ENCODE results near the gene LYRM7. TPM values are rescaled to one million over a fixed set of nuclear protein-coding genes. Genes with fewer than 3 reads are reported as not detected.
"Not testable (repeated sequence)": the region's sequence is repeated elsewhere in the genome, so short reads cannot be mapped to it uniquely, and the experiment has no call there.

The LYRM7 gene
- 2.8 and 5.2 TPM in 2 replicates for total RNA-seq (2014; rRNA removed; shearing (Covaris generic))

GRCh38 chr5:131170540-131171275 is at the start of gene LYRM7:
LYRM7 (plus strand) TSS chr5:131170944; CDS start chr5:131171021, 77 bp downstream.
- in situ Hi-C loops (cut with HindIII; ENCODE audit: low sequenced_read_pairs), result no loop called here
- peak; percentile 100 for DNase-seq (ENCODE audit: low spot score)

- in situ Hi-C loops (cut with HindIII; ENCODE audit: low sequenced_read_pairs); DNase-seq (ENCODE audit: low spot score): not testable (repeated sequence)
Observed at GRCh38 chr5:131127244-131127643, 43.5 kb upstream of the LYRM7 start.

- no peak for DNase-seq (ENCODE audit: low spot score)
- in situ Hi-C loops (cut with HindIII; ENCODE audit: low sequenced_read_pairs), result no loop called here
Observed at GRCh38 chr5:131129306-131129705, 41.4 kb upstream of the LYRM7 start.

GRCh38 chr5:131133091-131133490 is 37.7 kb upstream of the LYRM7 start:
- DNase-seq (ENCODE audit: low spot score); in situ Hi-C loops (cut with HindIII; ENCODE audit: low sequenced_read_pairs): not testable (repeated sequence)

GRCh38 chr5:131138406-131138805 is 32.3 kb upstream of the LYRM7 start:
- DNase-seq (ENCODE audit: low spot score); in situ Hi-C loops (cut with HindIII; ENCODE audit: low sequenced_read_pairs): not testable (repeated sequence)

- in situ Hi-C loops (cut with HindIII; ENCODE audit: low sequenced_read_pairs), result no loop called here
Observed at GRCh38 chr5:131139321-131139720, 31.4 kb upstream of the LYRM7 start.

GRCh38 chr5:131142970-131143617 is 27.6 kb upstream of the LYRM7 start:
- DNase-seq (ENCODE audit: low spot score), result no peak
- in situ Hi-C loops (cut with HindIII; ENCODE audit: low sequenced_read_pairs), result no loop called here

More at GRCh38 chr5:131139321-131139720, 31.4 kb upstream of the LYRM7 start:
- DNase-seq (ENCODE audit: low spot score), result no peak

GRCh38 chr5:131147258-131147657 is 23.5 kb upstream of the LYRM7 start:
- no peak for DNase-seq (ENCODE audit: low spot score)

GRCh38 chr5:131148835-131149234 is 21.9 kb upstream of the LYRM7 start:
- in situ Hi-C loops (cut with HindIII; ENCODE audit: low sequenced_read_pairs), result no loop called here
- DNase-seq (ENCODE audit: low spot score), result no peak

More at GRCh38 chr5:131147258-131147657, 23.5 kb upstream of the LYRM7 start:
- in situ Hi-C loops (cut with HindIII; ENCODE audit: low sequenced_read_pairs), result no loop called here

- no peak for DNase-seq (ENCODE audit: low spot score)
- in situ Hi-C loops (cut with HindIII; ENCODE audit: low sequenced_read_pairs), result no loop called here
Observed at GRCh38 chr5:131150408-131150807, 20.3 kb upstream of the LYRM7 start.

- in situ Hi-C loops (cut with HindIII; ENCODE audit: low sequenced_read_pairs), result no loop called here
- no peak for DNase-seq (ENCODE audit: low spot score)
Observed at GRCh38 chr5:131151216-131151615, 19.5 kb upstream of the LYRM7 start.

GRCh38 chr5:131156385-131156784 is 14.4 kb upstream of the LYRM7 start:
- no peak for DNase-seq (ENCODE audit: low spot score)
- in situ Hi-C loops (cut with HindIII; ENCODE audit: low sequenced_read_pairs), result no loop called here

- in situ Hi-C loops (cut with HindIII; ENCODE audit: low sequenced_read_pairs), result no loop called here
- no peak for DNase-seq (ENCODE audit: low spot score)
Observed at GRCh38 chr5:131156957-131157356, 13.8 kb upstream of the LYRM7 start.

GRCh38 chr5:131160134-131160533 is 10.6 kb upstream of the LYRM7 start:
- in situ Hi-C loops (cut with HindIII; ENCODE audit: low sequenced_read_pairs), result no loop called here
- no peak for DNase-seq (ENCODE audit: low spot score)

GRCh38 chr5:131163276-131164119 is 7.2 kb upstream of the LYRM7 start:
- in situ Hi-C loops (cut with HindIII; ENCODE audit: low sequenced_read_pairs), result no loop called here
- DNase-seq (ENCODE audit: low spot score), result no peak

GRCh38 chr5:131164191-131165118 is 6.3 kb upstream of the LYRM7 start:
- peak; percentile 41 for DNase-seq (ENCODE audit: low spot score)
- in situ Hi-C loops (cut with HindIII; ENCODE audit: low sequenced_read_pairs), result no loop called here

GRCh38 chr5:131165119-131165727 is 5.5 kb upstream of the LYRM7 start, which contains the start of gene HINT1:
HINT1 (minus strand) TSS chr5:131165256; CDS start chr5:131165205, 51 bp downstream.
- in situ Hi-C loops (cut with HindIII; ENCODE audit: low sequenced_read_pairs), result no loop called here
- peak; percentile 90 for DNase-seq (ENCODE audit: low spot score)

- DNase-seq (ENCODE audit: low spot score), result no peak
- in situ Hi-C loops (cut with HindIII; ENCODE audit: low sequenced_read_pairs), result no loop called here
Observed at GRCh38 chr5:131167615-131168014, 3.1 kb upstream of the LYRM7 start.
